Muscle layer of colon (tissue), 2 donors: ENCODE data around the gene THADA.

ENCODE experiments used
- H3K27ac ChIP-seq: one replicate; pipeline ENCODE4 v1.7.0; 2013; ENCODE audit warnings: low read depth, mild to moderate bottlenecking, low read length, moderate library complexity
- H3K27me3 ChIP-seq, 2 donors: one replicate each; pipeline ENCODE4 v1.7.0; 2013; ENCODE audit warnings: low read length in 2 of 2, mild to moderate bottlenecking in 2 of 2; ENCODE audit not compliant: insufficient read depth in 2 of 2, control insufficient read depth in 1 of 2
- H3K36me3 ChIP-seq: one replicate; pipeline ENCODE4 v1.7.0; 2013; ENCODE audit warnings: mild to moderate bottlenecking, low read length; ENCODE audit not compliant: insufficient read depth
- H3K4me1 ChIP-seq: one replicate; pipeline ENCODE4 v1.7.0; 2013; ENCODE audit warnings: mild to moderate bottlenecking, low read length; ENCODE audit not compliant: insufficient read depth
- H3K4me3 ChIP-seq, 2 donors: one replicate each; pipeline ENCODE4 v1.7.0; 2013; ENCODE audit warnings: low read length in 2 of 2, low read depth in 1 of 2, mild to moderate bottlenecking in 1 of 2, moderate library complexity in 1 of 2
- H3K9ac ChIP-seq: one replicate; pipeline ENCODE4 v1.7.0; 2013; ENCODE audit warnings: low read length
- H3K9me3 ChIP-seq: one replicate; pipeline ENCODE4 v1.7.0; 2013; ENCODE audit warnings: mild to moderate bottlenecking, low read length
- donor health status: abdominal sarcoma.
- donor health status: Adenocarcinoma of cecum.

Gene THADA

DNA sequence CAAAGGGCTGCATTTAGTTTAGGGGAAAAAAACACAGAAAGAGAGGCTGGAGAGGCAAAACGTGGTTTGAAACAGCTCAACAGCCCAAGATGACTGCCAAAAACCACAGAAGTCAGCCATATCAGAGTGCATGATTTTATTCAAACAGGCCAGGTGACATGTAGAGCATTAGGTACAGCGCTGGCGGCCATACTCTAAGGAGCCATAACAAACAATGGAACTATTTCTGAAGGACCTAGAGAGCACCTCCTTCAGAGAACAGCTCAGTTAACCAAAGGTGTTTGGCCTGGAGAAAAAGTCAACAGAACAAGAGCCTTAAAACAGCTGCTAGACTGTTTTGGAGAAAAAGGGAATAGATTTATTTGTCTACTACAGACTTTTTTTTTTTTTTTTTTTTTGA is 2.6 kb downstream of the THADA start:
- Histone ChIP-seq H3K27ac (no peak overlapping the region), H3K9me3 (no peaks in the 10 kb centered on the region), H3K27me3 (no peaks in the 10 kb centered on the region), H3K9ac (no peak overlapping the region), H3K4me3 (no peak overlapping the region), H3K36me3 (peaks cover 3% of the 10 kb centered on the region), H3K4me1 (peaks cover 13% of the 10 kb centered on the region)

GRCh38 chr2:43592443-43592842 is 3.4 kb downstream of the THADA start:
- no peak overlapping the region for H3K9ac ChIP-seq
- H3K4me3 ChIP-seq = no peak overlapping the region
- no peak overlapping the region for H3K27ac ChIP-seq
- peaks cover 13% of the 10 kb centered on the region for H3K4me1 ChIP-seq
- H3K9me3 ChIP-seq = no peaks in the 10 kb centered on the region
- H3K27me3 ChIP-seq = no peaks in the 10 kb centered on the region
- peaks cover 3% of the 10 kb centered on the region for H3K36me3 ChIP-seq

DNA sequence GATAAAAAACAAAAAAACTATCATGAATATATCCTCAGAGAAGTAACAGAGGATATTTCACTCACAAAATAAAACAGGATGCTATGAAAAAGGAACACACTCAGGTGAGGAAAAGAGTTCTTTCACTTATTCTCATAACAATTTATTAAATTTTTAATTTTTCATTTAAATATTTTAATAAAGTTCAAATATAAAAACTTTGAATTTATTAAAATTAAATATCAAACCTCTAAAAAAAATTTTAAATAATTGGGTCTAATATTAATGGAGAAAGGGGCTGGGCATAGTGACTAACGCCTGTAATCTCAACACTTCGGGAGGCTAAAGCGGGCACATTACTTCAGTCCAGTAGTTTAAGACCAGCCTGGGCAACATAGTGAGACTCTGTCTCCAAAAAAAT is 10.1 kb downstream of the THADA start:
- no peak overlapping the region for H3K27ac ChIP-seq
- H3K9me3 ChIP-seq = no peaks in the 10 kb centered on the region
- H3K4me3 ChIP-seq = no peak overlapping the region
- peaks cover 50% of the 10 kb centered on the region for H3K36me3 ChIP-seq
- H3K27me3 ChIP-seq = no peaks in the 10 kb centered on the region
- no peak overlapping the region for H3K9ac ChIP-seq
- no peaks in the 10 kb centered on the region for H3K4me1 ChIP-seq

- Histone ChIP-seq H3K4me3 (no peak overlapping the region), H3K27ac (no peak overlapping the region), H3K9ac (no peak overlapping the region), H3K4me1 (no peaks in the 10 kb centered on the region), H3K36me3 (peaks cover 42% of the 10 kb centered on the region), H3K9me3 (no peaks in the 10 kb centered on the region), H3K27me3 (no peaks in the 10 kb centered on the region)
Observed at GRCh38 chr2:43579275-43579981, 16.4 kb downstream of the THADA start.

GRCh38 chr2:43576981-43577892 is 18.6 kb downstream of the THADA start:
- Histone ChIP-seq H3K9ac (no peak overlapping the region), H3K4me1 (no peaks in the 10 kb centered on the region), H3K27me3 (no peaks in the 10 kb centered on the region), H3K9me3 (no peaks in the 10 kb centered on the region), H3K27ac (no peak overlapping the region), H3K36me3 (peaks cover 39% of the 10 kb centered on the region), H3K4me3 (no peak overlapping the region)

DNA sequence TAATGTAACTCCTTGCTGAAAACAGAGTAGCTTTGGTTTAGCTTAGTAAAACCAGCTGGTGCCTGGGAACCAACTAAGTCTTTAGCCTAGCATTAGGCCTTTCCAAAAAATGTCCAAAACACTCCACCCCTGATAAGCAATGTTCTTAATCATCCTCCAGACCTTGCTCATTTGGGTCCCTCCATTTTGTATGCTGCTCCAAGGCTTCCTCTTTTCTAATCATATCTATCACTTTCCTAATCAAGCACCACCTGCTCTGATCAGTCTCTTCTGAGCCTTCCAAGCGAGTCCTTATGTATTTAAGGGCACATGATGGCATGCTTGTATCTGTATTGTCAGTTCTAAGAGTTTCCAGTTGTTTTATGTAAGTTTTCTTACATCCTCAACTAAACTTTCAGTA is 23.6 kb downstream of the THADA start:
- Histone ChIP-seq H3K4me1 (no peaks in the 10 kb centered on the region), H3K27ac (no peak overlapping the region), H3K27me3 (no peaks in the 10 kb centered on the region), H3K9me3 (no peaks in the 10 kb centered on the region), H3K36me3 (peaks cover 35% of the 10 kb centered on the region), H3K4me3 (no peak overlapping the region), H3K9ac (no peak overlapping the region)

DNA sequence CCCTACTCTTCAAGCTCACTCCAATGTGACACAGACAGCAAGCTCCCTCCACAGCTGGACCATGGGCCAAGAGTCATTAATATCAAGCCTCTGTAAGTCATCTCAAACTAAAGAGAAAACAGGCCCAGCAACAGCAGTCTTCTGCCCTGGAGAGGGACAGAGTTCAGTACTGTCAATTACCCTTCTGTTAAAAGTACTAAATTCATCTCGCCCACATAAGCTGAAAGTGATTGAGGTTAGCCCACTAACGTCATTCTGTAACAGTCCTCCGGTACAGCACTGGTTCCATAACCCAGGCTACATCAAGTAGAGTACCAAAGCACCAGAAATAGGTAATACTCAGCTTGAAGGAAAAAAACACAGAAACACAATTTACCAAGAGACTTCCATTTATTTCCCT is 25.9 kb downstream of the THADA start:
- no peak overlapping the region for H3K9ac ChIP-seq
- H3K27ac ChIP-seq = no peak overlapping the region
- H3K4me3 ChIP-seq = no peak overlapping the region
- no peaks in the 10 kb centered on the region for H3K27me3 ChIP-seq
- H3K4me1 ChIP-seq = no peaks in the 10 kb centered on the region
- peaks cover 36% of the 10 kb centered on the region for H3K36me3 ChIP-seq
- H3K9me3 ChIP-seq = no peaks in the 10 kb centered on the region

- H3K27ac ChIP-seq = no peak overlapping the region
- H3K9me3 ChIP-seq = no peaks in the 10 kb centered on the region
- H3K9ac ChIP-seq = no peak overlapping the region
- no peak overlapping the region for H3K4me3 ChIP-seq
- H3K27me3 ChIP-seq = no peaks in the 10 kb centered on the region
- H3K4me1 ChIP-seq = no peaks in the 10 kb centered on the region
- peaks cover 29% of the 10 kb centered on the region for H3K36me3 ChIP-seq
Observed at GRCh38 chr2:43568228-43568627, 27.6 kb downstream of the THADA start.

DNA sequence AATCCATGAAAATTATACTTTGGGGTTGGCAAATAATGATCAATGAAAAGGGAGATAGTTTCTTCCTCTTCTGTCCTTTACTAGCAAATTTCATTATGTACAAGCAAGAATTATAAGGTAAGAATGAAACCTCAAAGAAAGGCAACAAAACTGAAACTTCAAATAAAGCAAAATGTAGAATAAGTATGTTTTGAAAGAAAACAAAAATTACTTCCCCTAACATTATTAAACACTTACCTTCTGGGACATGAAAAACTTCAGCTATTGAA is 29.4 kb downstream of the THADA start:
- no peak overlapping the region for H3K4me3 ChIP-seq
- peaks cover 19% of the 10 kb centered on the region for H3K36me3 ChIP-seq
- no peaks in the 10 kb centered on the region for H3K4me1 ChIP-seq
- no peak overlapping the region for H3K9ac ChIP-seq
- no peaks in the 10 kb centered on the region for H3K27me3 ChIP-seq
- H3K27ac ChIP-seq = no peak overlapping the region
- H3K9me3 ChIP-seq = no peaks in the 10 kb centered on the region

DNA sequence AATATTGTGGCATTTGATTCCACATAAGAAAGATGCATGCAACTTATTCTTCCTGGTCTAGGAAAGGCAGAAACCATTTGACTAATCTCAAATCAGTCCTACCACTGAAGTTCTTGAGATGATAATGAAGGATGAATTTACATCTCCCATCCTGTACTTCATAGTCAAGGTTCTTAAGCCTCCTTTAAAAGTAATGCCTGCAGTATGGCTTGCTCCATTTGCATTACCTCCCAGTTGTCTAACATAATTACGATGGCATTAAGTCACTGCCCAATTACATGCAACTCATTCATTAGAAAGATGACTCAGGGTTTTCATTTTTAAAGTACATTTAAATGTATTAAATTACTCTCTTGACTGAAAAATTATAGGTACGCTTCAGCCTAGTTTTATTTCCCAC is 32.2 kb downstream of the THADA start:
- Histone ChIP-seq H3K27me3 (no peaks in the 10 kb centered on the region), H3K9me3 (no peaks in the 10 kb centered on the region), H3K4me3 (no peak overlapping the region), H3K9ac (no peak overlapping the region), H3K36me3 (peaks cover 11% of the 10 kb centered on the region), H3K4me1 (no peaks in the 10 kb centered on the region), H3K27ac (no peak overlapping the region)

DNA sequence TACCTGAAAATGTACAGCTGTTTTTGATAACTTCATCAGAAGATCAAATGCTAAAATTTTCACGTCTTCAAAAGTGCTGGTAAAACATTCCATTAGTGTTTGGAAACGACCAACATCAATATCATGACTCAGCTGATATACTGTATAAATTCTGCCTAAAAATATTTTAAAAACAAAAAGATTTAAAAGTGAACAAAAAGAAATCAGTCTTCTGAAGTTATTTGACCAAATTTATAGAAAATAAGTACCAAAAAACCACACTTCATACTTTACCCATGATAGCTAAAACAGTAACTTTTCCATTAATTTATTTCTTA is 35.6 kb downstream of the THADA start:
- H3K4me3 ChIP-seq = no peak overlapping the region
- H3K36me3 ChIP-seq = peaks cover 9% of the 10 kb centered on the region
- H3K27me3 ChIP-seq = no peaks in the 10 kb centered on the region
- no peak overlapping the region for H3K9ac ChIP-seq
- no peaks in the 10 kb centered on the region for H3K4me1 ChIP-seq
- no peak overlapping the region for H3K27ac ChIP-seq
- no peaks in the 10 kb centered on the region for H3K9me3 ChIP-seq
